Urinary bladder (tissue), 4 donors: ENCODE measurements around the gene CDH24. TPM values are rescaled to one million over a fixed set of nuclear protein-coding genes. Genes with fewer than 3 reads are reported as not detected.

Experiments
- DNase-seq: peaks from one replicate; pipeline ENCODE4 v3.0.0-alpha.2; 2015; ENCODE audit errors: extremely low spot score
- H3K27ac ChIP-seq: one replicate; pipeline ENCODE4 v1.5.1; 2013; ENCODE audit warnings: low read depth, mild to moderate bottlenecking, moderate library complexity
- H3K36me3 ChIP-seq: one replicate; pipeline ENCODE4 v1.6.1; 2013; ENCODE audit warnings: mild to moderate bottlenecking, moderate library complexity; ENCODE audit not compliant: insufficient read depth
- H3K4me1 ChIP-seq: one replicate; pipeline ENCODE4 v1.6.1; 2013; ENCODE audit warnings: mild to moderate bottlenecking, moderate library complexity; ENCODE audit not compliant: insufficient read depth
- H3K4me3 ChIP-seq: one replicate; pipeline ENCODE4 v1.5.1; 2013; ENCODE audit warnings: low read depth, low read length
- WGBS: extraction: QIAGEN DNeasy Blood & Tissue Kit; methylation state at CpG from one replicate; pipeline ENCODE4 v1.1.7; 2013; 5-methylcytosine and 5-hydroxymethylcytosine counted together
- polyA plus RNA-seq: library from polyadenylated mRNA; stranded (reverse); fragments of 200-250 nt; gene quantifications from one replicate; pipeline ENCODE4 v1.2.3, GENCODE V29; 2013
- total RNA-seq: library from RNA; depleted of rRNA; stranded (reverse); fragments of >200 nt; gene quantifications from one replicate; pipeline ENCODE4 v1.2.3, GENCODE V29; 2014
- donor health status: healthy with polysubstance abuse.
- donor health status: healthy.

CDH24 gene
- total and polyA plus RNA-seq, 2 donors = 4.4 to 6.4 TPM

DNA sequence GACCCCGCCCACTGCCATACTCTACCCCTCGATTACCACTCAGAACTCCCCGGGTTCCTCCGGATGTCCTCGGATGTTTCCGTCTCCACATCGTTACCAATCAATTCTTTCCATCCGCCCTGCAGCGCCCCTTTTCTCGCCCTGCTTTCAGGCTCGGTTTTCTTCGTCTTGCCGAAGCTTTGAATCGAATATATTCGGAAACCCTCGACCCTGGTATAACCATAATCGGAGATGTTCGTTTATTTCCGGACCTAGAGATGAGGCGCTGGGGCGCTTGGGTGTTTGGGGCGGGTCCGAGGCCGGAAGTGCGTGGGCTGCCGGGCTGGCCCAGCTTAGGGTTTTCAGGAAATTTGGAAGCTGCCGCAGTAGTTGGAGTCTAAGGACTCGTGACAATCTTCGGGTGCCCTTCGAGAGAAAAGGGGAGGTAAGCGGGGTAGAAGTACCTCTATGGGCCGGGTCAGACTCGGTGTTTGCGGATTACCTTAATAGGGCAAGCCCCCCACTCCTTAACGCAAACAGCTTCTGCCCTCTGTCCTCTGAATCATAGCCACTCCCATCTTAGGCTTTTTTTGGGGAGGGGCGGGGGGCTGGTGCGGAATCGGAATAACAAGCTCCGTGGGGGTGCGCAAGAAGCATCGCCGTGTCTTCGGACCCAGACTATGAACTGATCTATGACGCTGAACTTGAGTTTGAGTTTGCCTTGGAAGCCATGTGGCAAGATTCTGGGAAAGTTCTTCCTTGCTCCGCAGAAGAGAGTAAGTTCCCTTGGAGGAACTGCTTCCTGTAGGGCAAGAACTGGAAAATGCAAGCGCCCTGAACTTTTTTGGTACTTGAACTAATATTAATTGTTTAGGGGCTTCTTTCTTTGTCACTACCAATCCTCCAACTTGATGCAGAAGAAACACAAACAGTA is 38.1 kb upstream of the CDH24 start, which contains the start of gene C14orf119:
TSS of gene C14orf119 (plus strand) at position 310 of the 913 bp plus-strand sequence. CDS start 2,154 bp downstream, outside the sequence.
- DNase-seq = peak; percentile 100
- H3K4me1 ChIP-seq = no peaks in the 10 kb centered on the region
- H3K36me3 ChIP-seq = no peaks in the 10 kb centered on the region
- WGBS = under 1% methylated on average over 46 of the region's 46 CpGs
- peak within 1 kb of the TSS; percentile 74 for H3K4me3 ChIP-seq
- peak within 1 kb of the TSS; percentile 98 for H3K27ac ChIP-seq

DNA sequence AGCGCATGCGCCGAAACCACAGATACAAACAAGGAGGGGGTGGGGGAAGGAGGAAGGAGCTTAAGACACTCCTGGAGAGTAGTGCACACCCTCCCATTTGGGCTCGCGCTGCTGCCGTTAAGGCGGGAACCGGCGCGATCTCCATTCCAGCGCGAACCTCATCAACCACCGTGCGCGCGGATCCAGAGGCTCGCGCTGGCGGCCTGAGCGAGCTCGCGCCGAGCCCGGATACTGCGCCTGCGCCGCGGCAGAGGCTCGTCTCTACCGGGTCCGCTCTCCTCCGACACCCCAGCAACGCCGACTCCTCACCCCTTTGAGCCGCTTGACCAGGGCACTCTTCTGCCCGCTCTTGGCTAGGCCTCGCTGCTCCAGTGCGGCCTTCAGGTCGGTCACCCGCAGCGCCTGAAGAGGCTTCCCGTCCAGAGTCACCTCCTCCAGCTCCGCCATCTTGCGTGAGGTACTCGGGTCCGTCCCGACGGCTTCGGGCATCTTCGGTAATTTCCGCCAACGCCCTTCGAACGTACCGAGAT is 37.4 kb upstream of the CDH24 start, which contains the start of gene ACIN1:
TSS of gene ACIN1 (minus strand) at position 471 of the 530 bp plus-strand sequence. CDS start at position 447, 24 bp downstream.
- DNase-seq = peak; percentile 80
- no peaks in the 10 kb centered on the region for H3K4me1 ChIP-seq
- WGBS = under 1% methylated on average over 55 of the region's 55 CpGs
- H3K4me3 ChIP-seq = peak within 1 kb of the TSS; percentile 74
- H3K27ac ChIP-seq = peak within 1 kb of the TSS; percentile 98
- no peaks in the 10 kb centered on the region for H3K36me3 ChIP-seq

DNA sequence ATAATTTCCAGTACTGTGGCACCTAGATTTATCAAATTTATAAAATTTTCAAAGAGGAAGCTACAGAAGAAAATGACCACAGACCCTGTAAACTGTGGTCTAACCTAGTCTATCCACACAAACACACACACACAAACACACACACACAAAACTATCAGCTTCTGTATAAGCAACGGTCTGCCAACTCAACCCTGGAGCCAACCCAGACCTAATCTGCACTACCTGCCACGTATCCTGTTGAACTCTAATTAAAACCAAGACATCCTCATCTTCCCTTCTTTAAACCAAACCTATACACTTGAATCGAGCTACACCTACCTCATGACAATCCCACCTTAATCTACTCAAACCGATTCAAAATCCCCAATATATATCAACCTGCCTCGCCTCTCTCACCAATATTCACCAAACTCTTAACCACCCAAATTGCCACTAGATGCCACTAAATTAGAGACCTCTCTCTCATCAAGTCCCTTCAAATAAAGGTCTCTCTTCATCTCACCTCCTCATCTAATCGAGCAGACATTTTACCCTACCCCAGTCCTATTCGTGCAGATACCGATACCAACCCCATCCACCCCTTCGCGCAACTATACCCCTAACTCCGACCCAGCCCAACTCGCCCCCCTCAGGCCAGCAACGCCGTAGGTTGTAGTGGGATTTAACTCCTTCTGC is 36.8 kb upstream of the CDH24 start:
- DNase-seq = no peak
- WGBS = under 1% methylated on average over 14 of the region's 14 CpGs
- H3K4me1 ChIP-seq = no peaks in the 10 kb centered on the region
- H3K4me3 ChIP-seq = peak overlapping the region; percentile 74
- H3K27ac ChIP-seq = peak overlapping the region; percentile 98
- no peaks in the 10 kb centered on the region for H3K36me3 ChIP-seq

DNA sequence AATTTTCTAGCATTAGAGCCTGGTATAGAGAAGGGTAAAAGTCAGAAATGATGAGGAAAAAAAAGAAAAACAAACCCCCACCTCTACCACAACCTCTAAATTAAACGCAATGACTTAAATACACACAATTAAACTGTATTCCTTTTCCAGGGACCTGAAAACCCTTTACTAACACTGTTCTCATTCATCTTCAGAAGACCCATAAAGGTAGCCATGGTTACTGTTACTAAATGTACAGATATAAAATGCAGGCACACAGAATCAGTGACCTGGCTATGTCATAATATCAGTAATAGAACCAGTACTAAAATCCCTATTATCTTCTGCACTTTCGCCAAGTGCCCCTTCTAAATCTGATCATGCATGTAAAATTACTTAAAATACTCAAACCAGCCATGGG is 36.2 kb upstream of the CDH24 start:
- Histone ChIP-seq H3K4me3 (peak overlapping the region; percentile 74), H3K36me3 (no peaks in the 10 kb centered on the region), H3K4me1 (no peaks in the 10 kb centered on the region), H3K27ac (no peak overlapping the region)
- DNase-seq = no peak
- WGBS = 78% methylated on average over 2 of the region's 2 CpGs

DNA sequence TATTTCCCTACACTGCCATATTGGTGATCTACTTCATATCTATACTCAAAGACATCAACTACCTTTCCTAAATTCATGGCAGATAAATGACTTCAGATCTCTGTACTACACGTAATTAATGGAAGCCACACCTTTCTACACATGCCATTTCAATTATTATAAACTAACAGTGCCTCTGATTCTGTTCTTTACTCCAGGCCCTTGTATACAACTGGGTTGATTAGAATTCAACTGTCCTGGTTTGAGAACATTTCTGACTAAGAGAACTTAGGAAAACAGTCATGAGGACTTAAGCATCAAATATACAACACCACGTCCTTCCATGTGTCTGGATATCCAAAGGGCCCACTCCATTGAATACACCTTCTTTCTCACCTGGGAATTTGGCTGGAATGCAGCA is 35.8 kb upstream of the CDH24 start:
- no peak overlapping the region for H3K27ac ChIP-seq
- 67% methylated on average over 2 of the region's 2 CpGs for WGBS
- H3K4me1 ChIP-seq = no peaks in the 10 kb centered on the region
- no peak overlapping the region for H3K4me3 ChIP-seq
- no peaks in the 10 kb centered on the region for H3K36me3 ChIP-seq
- DNase-seq = no peak

DNA sequence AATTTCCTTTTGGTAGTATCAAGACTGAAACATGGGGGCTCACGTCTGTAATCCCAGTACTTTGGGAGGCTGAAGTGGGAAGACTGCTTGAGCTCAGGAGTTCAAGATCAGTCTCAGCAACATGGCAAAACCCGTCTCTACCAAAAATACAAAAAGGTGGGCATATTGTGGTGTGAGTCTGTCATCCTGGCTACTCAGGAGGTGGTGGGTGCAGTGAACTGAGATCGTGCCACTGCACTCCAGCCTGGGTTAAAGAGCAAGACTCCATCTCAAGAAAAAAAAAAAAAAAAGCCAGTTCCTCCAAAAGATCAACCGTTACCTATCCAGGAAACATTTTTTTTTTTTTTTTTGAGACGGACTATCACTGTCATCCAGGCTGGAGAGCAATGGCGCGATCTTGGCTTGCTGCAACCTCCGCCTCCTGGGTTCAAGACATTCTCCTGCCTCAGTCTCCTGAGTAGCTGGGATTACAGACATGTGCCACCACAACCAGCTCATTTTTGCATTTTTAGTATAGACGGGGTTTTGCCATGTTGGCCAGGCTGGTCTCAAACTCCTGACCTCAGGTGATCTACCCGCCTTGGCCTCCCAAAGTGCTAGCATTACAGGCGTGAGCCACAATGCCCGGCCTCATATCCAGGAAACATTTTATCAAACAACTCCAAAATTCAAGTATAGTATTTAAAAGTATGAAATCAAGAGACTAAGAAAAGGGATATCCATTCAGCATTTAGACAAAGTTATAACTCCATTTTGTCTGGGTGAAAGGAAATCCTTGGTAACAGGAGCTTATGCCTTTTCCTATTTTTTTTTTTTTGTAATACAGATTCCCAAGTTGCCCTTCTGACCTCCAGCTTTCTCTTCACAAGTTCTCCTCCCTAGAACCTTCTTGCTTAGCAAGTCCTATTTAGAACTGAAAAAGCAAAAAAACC is 34.2 kb upstream of the CDH24 start:
- Histone ChIP-seq H3K36me3 (peaks cover 2% of the 10 kb centered on the region), H3K4me3 (no peak overlapping the region), H3K4me1 (no peaks in the 10 kb centered on the region), H3K27ac (no peak overlapping the region)
- no peak for DNase-seq
- WGBS = 87% methylated on average over 12 of the region's 12 CpGs

DNA sequence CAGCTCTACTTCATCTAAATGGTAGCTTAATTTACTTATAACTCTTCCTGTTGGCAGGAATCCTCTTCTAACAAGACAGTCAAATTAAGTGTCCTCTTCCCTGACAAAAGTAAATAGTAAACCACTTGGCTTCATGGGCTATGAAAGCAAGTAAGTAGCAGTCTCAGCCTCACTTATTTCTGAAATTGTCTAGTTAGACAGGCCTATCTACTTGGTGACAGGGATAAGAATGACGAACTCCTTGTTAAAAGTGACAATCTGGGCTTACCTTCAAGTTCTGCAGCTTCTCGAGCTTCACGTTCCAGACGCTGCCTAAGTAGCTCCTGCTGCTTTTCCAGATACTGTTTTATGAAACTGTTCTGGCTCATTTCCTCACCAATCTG is 32.9 kb upstream of the CDH24 start:
- DNase-seq = no peak
- Histone ChIP-seq H3K27ac (no peak overlapping the region), H3K36me3 (peaks cover 7% of the 10 kb centered on the region), H3K4me3 (no peak overlapping the region), H3K4me1 (no peaks in the 10 kb centered on the region)
- 75% methylated on average over 4 of the region's 4 CpGs for WGBS

DNA sequence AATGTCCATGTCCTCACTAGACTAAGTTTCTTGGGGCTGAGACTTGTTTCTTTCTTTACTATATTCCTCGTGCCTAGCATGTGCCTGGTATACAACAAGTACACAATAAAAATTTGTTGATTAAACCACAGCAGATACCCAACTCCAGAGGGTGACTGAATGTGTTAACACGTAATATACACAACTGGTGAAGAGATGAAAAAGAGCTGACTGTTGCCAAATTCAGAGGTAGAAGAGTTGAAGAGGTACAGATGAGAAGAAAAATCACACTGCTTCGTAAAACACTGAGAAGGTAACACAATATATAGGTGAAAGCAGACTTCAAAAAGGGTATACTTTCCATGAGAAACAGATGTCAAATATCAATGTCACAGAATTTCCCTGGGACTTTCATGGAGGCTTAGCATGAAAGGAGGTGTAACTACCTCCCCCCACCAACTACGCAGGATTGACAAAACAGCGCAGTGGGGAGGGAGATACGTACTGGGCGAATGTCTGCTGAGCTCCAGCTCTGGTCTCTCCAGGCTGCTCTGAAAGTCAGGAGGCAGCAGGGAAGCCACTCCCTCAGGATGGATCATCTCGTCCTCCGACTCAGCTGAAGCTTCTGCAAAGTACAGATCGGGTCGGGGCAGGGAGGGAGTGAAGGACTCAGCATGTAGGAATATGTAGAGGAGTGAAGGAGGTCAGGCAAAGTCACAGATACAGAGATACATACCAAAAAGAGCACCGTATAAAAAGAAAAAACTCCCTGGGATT is 32.4 kb upstream of the CDH24 start:
- no peak overlapping the region for H3K4me3 ChIP-seq
- peaks cover 10% of the 10 kb centered on the region for H3K36me3 ChIP-seq
- H3K4me1 ChIP-seq = no peaks in the 10 kb centered on the region
- no peak overlapping the region for H3K27ac ChIP-seq
- DNase-seq = no peak
- 89% methylated on average over 12 of the region's 12 CpGs for WGBS

DNA sequence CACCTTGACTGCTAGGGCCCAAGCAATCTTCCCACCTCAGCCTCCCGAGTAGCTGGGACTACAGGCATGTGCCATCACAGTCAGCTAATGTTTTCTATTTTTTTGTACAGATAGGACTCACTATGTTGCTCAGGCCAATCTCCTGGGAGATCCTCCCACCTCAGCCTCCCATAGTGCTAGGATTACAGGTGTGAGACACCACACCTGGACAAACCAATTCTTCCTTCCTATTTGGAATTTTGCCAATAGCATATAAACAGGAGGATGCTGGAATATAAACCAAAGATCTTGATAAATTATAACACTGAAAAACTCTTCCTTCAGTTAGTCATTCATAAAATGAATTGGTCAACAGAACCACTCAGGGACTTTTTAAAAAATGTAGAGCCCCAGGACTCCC is 29.2 kb upstream of the CDH24 start:
- DNase-seq = no peak
- 79% methylated on average over 1 of the region's 1 CpG for WGBS
- H3K4me3 ChIP-seq = no peak overlapping the region
- H3K4me1 ChIP-seq = no peaks in the 10 kb centered on the region
- peaks cover 13% of the 10 kb centered on the region for H3K36me3 ChIP-seq
- H3K27ac ChIP-seq = no peak overlapping the region

DNA sequence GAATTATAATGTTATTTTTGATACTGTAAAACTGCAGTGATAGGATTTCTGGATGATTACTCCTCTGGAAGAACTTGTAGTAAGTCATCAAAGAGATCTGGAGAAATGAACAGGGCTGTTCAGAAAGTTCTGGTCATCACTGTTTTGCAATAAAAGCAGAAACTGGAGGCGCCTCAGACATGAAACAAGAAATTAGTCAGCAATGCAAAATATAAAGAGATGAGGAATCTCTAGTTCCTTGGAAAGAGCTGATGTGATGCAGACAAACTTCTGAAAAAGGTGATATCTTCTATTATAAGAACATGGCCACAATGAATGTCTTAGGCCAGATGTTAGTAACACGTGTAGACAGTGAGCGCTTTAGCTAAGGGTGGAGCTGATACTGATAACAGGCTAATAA is 28.1 kb upstream of the CDH24 start:
- no peaks in the 10 kb centered on the region for H3K4me1 ChIP-seq
- WGBS = 70% methylated on average over 3 of the region's 3 CpGs
- no peak for DNase-seq
- peaks cover 17% of the 10 kb centered on the region for H3K36me3 ChIP-seq
- no peak overlapping the region for H3K27ac ChIP-seq
- no peak overlapping the region for H3K4me3 ChIP-seq

DNA sequence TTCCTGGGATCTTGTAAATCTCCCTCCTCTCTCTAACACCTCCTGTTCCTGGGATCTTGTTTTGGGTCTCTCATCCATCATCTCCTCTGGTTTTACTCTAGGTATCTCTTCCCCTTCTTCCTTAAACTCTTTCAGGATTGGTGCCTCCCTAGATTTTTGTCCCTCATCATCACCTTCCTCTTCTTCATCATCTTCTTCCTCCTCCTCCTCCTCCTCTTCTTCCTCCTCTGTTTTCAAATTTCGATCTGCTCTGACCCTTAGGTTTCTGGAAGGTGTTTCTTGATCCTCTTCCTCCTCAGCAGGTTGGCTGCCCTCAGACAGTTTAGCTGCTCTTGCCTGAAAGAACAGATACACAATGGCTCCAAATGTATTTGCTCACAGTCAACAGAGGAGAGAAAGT is 23.2 kb upstream of the CDH24 start:
- 75% methylated on average over 1 of the region's 1 CpG for WGBS
- H3K36me3 ChIP-seq = peaks cover 15% of the 10 kb centered on the region
- no peaks in the 10 kb centered on the region for H3K4me1 ChIP-seq
- no peak overlapping the region for H3K4me3 ChIP-seq
- DNase-seq = no peak
- no peak overlapping the region for H3K27ac ChIP-seq

DNA sequence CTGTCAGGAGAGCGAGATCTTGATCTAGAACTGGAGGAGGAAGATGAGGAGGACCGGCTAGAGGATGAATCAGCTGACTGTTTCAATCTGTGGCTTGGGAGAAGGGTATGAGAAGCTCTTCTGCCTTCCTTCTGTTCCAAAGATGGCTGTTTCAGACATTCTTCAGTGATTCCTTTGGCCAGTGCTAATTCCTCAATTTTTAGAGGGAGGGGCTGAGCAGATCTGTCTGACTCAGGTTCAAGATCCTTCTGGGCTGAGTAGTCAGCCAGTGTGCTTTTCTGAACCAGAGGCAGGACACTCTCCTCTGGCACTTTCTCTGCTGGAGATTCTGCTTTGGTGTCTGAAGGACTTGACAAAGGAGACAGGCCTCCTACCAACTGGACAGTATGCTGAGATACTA is 22.4 kb upstream of the CDH24 start:
- Histone ChIP-seq H3K27ac (peak overlapping the region; percentile 18), H3K36me3 (peaks cover 11% of the 10 kb centered on the region), H3K4me1 (no peaks in the 10 kb centered on the region), H3K4me3 (no peak overlapping the region)
- DNase-seq = no peak
- WGBS = 82% methylated on average over 2 of the region's 2 CpGs
